NCI-H460 (cell line): ENCODE measurements around the gene YES1. TPM values are rescaled to one million over a fixed set of nuclear protein-coding genes. Genes with fewer than 3 reads are reported as not detected.

Source experiments
- DNase-seq: peaks from one replicate; pipeline ENCODE4 v3.0.0-alpha.2; 2016; ENCODE audit warnings: low read depth; ENCODE audit errors: extremely low read depth
- polyA plus RNA-seq: library from polyadenylated mRNA; depleted of rRNA; stranded (reverse); fragments of >200 nt; gene quantifications from 2 replicates; pipeline ENCODE4 v1.2.3, GENCODE V29; 2014; cell fraction: nucleus; rRNA removed
- total RNA-seq: library from RNA; depleted of rRNA; stranded (reverse); fragments of >200 nt; shearing (Covaris generic); gene quantifications from 2 replicates; pipeline ENCODE4 v1.2.3, GENCODE V29; 2014; rRNA removed

YES1 gene
- 85.0 and 86.9 TPM in 2 replicates for total RNA-seq
- 19.5 and 81.4 TPM in 2 replicates for polyA plus RNA-seq

DNA sequence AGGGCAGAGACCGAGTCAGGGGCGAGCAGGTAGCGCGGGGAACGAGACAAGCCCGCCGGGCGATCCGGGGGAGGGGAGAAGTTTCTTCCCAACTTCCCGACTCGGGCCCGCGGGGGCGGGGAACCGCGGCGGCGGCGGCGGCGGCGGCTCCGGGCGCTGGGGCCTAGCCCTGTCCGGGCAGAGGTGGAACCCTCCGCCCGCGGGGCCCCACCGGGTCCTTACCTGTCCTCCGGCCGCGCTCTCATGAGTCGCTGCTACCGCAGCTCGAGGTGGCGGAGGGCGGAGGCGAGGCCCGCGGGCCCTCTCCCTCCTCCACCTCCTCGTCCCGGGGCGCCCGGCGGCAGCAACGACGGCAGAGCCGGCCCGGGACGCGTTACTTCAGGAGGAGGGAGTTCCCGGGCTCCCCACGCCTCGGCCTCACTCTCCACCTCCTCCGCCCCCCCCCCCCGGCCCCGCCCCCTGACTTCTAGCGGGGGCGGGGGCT is at the start of gene YES1:
Gene YES1 (minus strand): TSS at position 351 of the 484 bp plus-strand sequence. CDS start 55,415 bp downstream, outside the sequence.
- DNase-seq: no peak

DNA sequence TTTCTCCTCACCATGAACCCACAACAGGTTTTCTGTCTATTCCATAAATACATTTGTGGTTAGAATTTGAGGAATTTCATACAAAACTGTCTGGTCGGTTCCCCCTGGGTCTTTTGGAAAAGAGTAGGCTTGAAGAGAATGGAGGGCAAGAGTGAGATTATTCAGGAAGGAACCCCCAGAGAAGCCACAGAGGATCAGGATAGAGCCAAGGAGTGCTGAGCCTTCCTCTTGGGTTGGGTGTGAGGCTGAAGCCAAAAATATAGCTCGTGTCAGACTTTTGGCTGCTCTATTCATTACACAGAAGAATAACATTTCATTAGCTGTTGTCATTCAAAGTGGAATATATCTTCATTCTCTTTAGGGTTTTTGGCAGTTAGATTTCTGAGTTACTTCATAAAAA is 45.9 kb upstream of the YES1 start:
- DNase-seq: no peak

GRCh38 chr18:853471-853870 is 41.4 kb upstream of the YES1 start:
- no peak for DNase-seq

- DNase-seq: no peak
These were observed 38.9 kb upstream of the YES1 start for GRCh38 chr18:850960-851359.

- no peak for DNase-seq
These were observed 37.0 kb upstream of the YES1 start for GRCh38 chr18:849021-849420.

GRCh38 chr18:848062-848861 is 36.2 kb upstream of the YES1 start:
- no peak for DNase-seq

GRCh38 chr18:845152-845819 is 33.2 kb upstream of the YES1 start:
- peak; percentile 71 for DNase-seq

- no peak for DNase-seq
These were observed 29.8 kb upstream of the YES1 start for GRCh38 chr18:841647-842370.

DNA sequence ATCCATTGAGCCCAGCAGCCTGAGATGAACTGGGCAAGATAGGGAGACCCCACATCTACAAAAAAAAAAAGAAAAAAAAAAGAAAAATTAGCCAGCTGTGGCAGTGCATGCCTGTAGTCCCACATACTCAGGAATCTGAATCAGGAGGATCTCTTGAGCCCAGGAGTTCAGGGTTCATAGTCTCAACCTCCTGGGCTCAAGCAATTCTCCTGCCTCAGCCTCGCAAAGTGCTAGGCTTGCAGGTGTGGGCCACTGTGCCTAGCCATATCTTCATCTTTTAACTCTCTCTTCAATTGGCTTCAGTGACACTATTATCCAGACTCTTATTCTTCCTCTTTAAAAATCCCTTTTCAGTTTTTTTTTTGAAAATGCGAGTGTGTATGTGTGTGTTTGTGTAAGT is 28.5 kb upstream of the YES1 start:
- DNase-seq: no peak

GRCh38 chr18:840023-840408 is 28.0 kb upstream of the YES1 start:
- no peak for DNase-seq

- DNase-seq: peak; percentile 59
These were observed 27.4 kb upstream of the YES1 start for GRCh38 chr18:839224-840022.

GRCh38 chr18:837922-838321 is 25.9 kb upstream of the YES1 start:
- no peak for DNase-seq

- no peak for DNase-seq
These were observed 22.2 kb upstream of the YES1 start for GRCh38 chr18:834082-834720.

DNA sequence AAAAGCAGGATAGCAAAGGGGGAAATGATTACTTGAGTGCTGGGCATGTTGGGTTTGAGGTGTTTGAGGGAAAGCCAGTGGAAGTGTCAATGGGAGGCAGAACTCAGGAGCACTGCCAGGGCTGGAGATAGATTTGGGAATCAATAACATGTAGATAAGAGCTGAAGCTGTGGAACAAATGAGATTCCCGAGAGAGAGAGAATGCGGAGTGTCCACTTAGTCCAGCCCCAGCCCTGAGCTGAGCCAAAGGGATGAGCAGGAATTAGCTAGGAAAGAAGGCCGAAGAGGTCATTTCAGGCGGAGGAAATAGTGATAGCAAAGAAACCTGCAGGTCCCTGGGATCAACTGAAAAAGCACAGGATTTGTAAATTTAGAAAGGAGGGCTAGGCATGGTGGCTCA is 21.2 kb upstream of the YES1 start:
- DNase-seq: no peak

DNA sequence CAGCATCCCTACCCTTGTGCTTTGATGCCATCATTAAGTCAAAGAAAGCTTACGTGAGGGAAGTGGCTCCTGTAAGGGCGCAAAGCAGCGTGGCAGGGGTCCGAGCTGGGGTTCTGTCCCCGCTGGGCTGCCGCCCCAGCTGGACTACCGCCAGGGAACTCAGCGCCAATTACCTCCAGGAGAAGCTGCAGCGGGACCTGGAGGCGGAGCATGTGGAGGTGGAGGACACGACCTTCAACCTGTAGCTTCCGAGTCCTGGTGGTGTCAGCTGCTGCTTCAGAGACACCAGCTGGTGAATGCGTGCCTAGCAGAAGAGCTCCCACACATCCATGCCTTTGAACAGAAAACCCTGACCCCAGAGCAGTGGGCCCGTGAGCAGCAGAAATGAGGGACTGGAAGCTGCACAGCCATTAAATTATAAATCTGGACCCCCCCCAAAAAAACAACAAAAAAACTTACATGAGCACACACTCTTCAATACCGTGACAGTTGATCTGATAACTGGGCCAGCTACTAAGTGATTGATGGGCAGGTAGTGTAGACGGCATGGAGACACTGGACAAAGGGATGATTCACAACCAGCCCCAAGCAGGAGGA is 20.1 kb upstream of the YES1 start:
- no peak for DNase-seq

- DNase-seq: no peak
These were observed 18.4 kb upstream of the YES1 start for GRCh38 chr18:830315-830901.

DNA sequence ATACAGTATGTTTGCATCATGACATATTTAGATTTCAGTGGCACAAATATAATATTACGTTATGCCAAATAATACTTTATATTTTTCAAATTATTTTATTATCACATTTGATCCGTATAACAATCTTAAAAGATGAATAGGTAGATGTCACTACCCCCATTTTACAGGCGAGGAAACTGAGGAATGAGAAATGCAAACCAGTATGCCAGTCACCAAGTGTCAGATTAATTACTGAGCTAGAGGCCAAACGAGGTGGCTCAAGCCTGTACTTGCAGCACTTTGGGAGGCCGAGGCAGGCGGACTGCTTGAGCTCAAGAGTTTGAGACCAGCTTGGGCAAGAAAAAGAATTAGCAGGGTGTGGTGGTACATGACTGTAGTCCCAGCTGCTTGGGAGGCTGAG is 17.4 kb upstream of the YES1 start:
- DNase-seq: no peak

DNA sequence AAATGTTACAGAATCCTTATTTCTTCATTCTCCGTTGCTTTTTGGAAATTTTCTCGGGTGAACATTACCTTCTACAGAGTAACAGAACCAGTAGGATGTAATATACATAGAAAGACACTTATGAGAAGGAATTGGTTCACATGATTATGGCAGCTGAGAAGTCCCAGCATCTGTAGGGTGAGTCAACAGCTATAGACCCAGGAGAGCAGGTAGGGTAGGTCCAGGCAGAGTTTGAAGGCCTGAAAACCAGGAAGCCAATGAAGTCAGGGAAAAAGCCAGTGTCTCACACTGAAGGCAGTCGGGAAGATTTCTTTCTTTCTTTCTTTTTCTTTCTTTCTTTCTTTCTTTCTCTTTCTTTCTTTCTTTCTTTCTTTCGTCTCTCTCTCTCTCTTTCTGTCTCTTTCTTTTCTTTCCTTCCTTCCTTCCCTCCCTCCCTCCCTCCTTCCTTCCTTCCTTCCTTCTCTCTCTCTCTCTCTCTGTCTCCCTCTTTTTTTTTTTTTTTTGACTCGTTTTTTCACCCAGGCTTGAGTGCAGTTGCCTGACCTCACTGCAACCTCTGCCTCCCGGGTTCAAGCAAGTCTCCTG is 15.1 kb upstream of the YES1 start:
- DNase-seq: no peak
